Activated naive CD4-positive, alpha-beta T cell treated with anti-CD3 and anti-CD28 coated beads, Interleukin-2, amount 50 U/mL, for 72 hours (primary cell): ENCODE data around the gene OSBPL5. TPM values are rescaled to one million over a fixed set of nuclear protein-coding genes. Genes with fewer than 3 reads are reported as not detected.

Experiments
- ATAC-seq, 2 donors: fragments of 150-1000 bp; cut with Tn5 transposase; 2 replicates each; pipeline ENCODE4 v1.10.0; 2021; ENCODE audit warnings: mild to moderate bottlenecking in 2 of 2, moderate library complexity in 2 of 2
- DNase-seq, 2 donors: peaks; one replicate each; pipeline ENCODE4 v3.0.0; 2021 to 2022; ENCODE audit warnings: low spot score in 2 of 2
- H3K27ac Mint-ChIP-seq, 2 donors: one replicate each; pipeline ENCODE4 v1.8.0; 2022; ENCODE audit warnings: mild to moderate bottlenecking in 2 of 2, mixed read lengths in 2 of 2
- H3K36me3 Mint-ChIP-seq, 2 donors: one replicate each; pipeline ENCODE4 v1.8.0; 2022; ENCODE audit warnings: mixed read lengths in 2 of 2
- H3K9me3 Mint-ChIP-seq, 2 donors: one replicate each; pipeline ENCODE4 v1.8.0; 2022; ENCODE audit warnings: mixed read lengths in 2 of 2
- total RNA-seq, 2 donors: library from RNA; stranded (reverse); gene quantifications; one replicate each; pipeline ENCODE4 v1.2.3, GENCODE V29; 2022

The OSBPL5 gene
- total RNA-seq, 2 donors from 2014 or later: 1.2 to 20.0 TPM

- Mint-ChIP-seq H3K27ac (peak overlapping the region in 1 of 2 donors; percentile 90), H3K36me3 (no peaks in the 10 kb centered on the region), H3K9me3 (no peaks in the 10 kb centered on the region)
- DNase-seq: no peak
- no peak for ATAC-seq
Measured at GRCh38 chr11:3043315-3043871, 121.7 kb downstream of the OSBPL5 start.

GRCh38 chr11:3042496-3043314, 122.4 kb downstream of the OSBPL5 start:
- H3K36me3 Mint-ChIP-seq: no peaks in the 10 kb centered on the region
- H3K9me3 Mint-ChIP-seq: no peaks in the 10 kb centered on the region
- no peak for DNase-seq
- ATAC-seq: no peak
- peak overlapping the region; percentile 50 to 90 for H3K27ac Mint-ChIP-seq

GRCh38 chr11:3041699-3042441, 123.2 kb downstream of the OSBPL5 start:
- DNase-seq (no peak), ATAC-seq (no peak)
- peak overlapping the region in 1 of 2 donors; percentile 50 for H3K27ac Mint-ChIP-seq
- peaks cover 4 to 5% of the 10 kb centered on the region in 2 donors for H3K36me3 Mint-ChIP-seq
- no peaks in the 10 kb centered on the region for H3K9me3 Mint-ChIP-seq

- Mint-ChIP-seq H3K36me3 (peaks cover 6 to 14% of the 10 kb centered on the region in 2 donors), H3K27ac (no peak overlapping the region), H3K9me3 (no peaks in the 10 kb centered on the region)
- DNase-seq: no peak
- ATAC-seq: no peak
Measured at GRCh38 chr11:3040881-3041280, 124.2 kb downstream of the OSBPL5 start.

GRCh38 chr11:3037945-3038271, 127.2 kb downstream of the OSBPL5 start:
- DNase-seq (no peak), ATAC-seq (no peak)
- H3K27ac Mint-ChIP-seq: peak overlapping the region in 1 of 2 donors; percentile 50
- H3K9me3 Mint-ChIP-seq: no peaks in the 10 kb centered on the region
- peaks cover 6 to 17% of the 10 kb centered on the region in 2 donors for H3K36me3 Mint-ChIP-seq

Other genes with a start within 250 kb of the OSBPL5 start
- 1 to 10 TPM; 3.6 to 5.9 TPM for gene PHLDA2, start 235.9 kb downstream of the OSBPL5 start, total RNA-seq
- gene NAP1L4, start 173.0 kb downstream of the OSBPL5 start, total RNA-seq: 100 to 1,000 TPM; 287 to 318 TPM
- 10 to 100 TPM; 86.2 to 87.2 TPM for gene CARS1, start 107.9 kb downstream of the OSBPL5 start, total RNA-seq
- gene MRGPRG, start 53.5 kb upstream of the OSBPL5 start, total RNA-seq: not detected
- not detected for gene MRGPRE, start 67.1 kb upstream of the OSBPL5 start, total RNA-seq
- 10 to 100 TPM; 23.6 to 37.8 TPM for gene ZNF195, start 213.8 kb upstream of the OSBPL5 start, total RNA-seq